Right ventricle myocardium inferior (tissue), 1 donor: ENCODE measurements around the gene ATP9B. TPM values are rescaled to one million over a fixed set of nuclear protein-coding genes. Genes with fewer than 3 reads are reported as not detected.
"Not testable (repeated sequence)": the region's sequence is repeated elsewhere in the genome, so short reads cannot be mapped to it uniquely, and the experiment has no call there.

Source experiments
- ATAC-seq: fragments of 200-7000 bp; cut with Tn5 transposase; one replicate; pipeline ENCODE4 v1.9.1; 2020; ENCODE audit warnings: mild to moderate bottlenecking, moderate library complexity
- DNase-seq: peaks from one replicate; pipeline ENCODE4 v3.0.0; 2021; ENCODE audit errors: missing footprints
- intact Hi-C: fragments of 100-400 bp; cut with DNase I; formaldehyde crosslinking; loops from one replicate; pipeline ENCODE4 v1.11.0; 2022
- total RNA-seq: library from RNA; stranded (reverse); fragmentation: NEBNext Ultra II Directional; extraction: Animal tissue kit (Norgen Biotek cat#: 25700); gene quantifications from one replicate; pipeline ENCODE4 v1.2.1, GENCODE V29; 2021
- donor health status: DM: no; HTN: yes; CAD: no; lungs with severe emphysema.

ATP9B gene
- total RNA-seq, 1 donor from 2014 or later = 11.7 TPM

DNA sequence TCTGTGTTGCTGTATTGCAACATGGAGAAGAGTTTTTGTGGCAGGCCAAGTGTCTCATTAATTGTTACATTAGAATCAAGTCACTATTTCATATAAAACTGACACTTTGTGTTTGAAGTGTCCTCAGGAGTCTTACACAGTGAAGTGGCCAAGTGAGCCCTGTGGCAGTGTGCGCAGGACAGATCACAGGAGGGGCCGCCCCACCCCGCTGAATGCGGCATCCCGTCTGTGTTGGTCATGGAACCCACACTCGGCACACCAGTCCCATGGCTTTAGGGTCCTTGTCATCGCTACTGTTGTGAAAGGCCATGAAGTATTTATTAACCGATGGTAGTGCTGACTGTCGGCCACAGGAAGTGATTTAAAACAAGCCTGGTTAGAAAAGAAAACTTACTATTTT, 181.8 kb downstream of the ATP9B start:
- intact Hi-C loops = no loop called here
- no peak for ATAC-seq
- DNase-seq = no peak

DNA sequence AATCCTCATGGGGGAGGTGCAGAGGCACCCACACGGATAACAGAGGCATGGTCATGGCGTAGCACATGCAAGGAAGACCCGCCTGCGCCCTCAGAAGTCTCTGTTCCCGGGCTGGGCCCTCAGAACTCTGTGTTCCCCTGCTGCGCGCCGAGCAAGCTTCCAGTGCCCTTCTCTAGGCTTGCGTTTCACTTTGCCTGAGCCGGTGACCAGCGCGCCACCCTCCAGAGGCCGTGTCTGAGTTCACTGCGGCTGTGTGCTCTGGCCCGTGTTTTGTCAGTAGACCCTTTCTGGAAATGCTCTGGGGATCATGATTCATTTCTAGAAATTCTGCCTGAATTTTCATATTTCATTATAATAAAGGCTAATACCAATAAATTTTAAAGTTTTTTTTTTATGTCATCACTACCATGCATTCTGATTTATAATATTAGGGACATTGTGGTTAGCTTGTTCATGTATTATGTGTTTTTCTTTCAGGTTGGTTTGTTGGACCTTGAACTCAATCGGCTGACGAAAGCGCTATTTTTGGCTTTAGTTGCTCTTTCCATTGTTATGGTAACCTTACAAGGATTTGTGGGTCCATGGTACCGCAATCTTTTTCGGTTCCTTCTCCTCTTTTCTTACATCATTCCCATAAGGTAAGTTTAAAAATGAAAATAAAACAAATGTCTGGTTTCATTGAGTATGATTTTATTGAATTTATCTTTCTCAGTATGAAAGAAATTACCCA, 183.9 kb downstream of the ATP9B start:
- intact Hi-C loops = no loop called here
- ATAC-seq = no peak
- DNase-seq = no peak

DNA sequence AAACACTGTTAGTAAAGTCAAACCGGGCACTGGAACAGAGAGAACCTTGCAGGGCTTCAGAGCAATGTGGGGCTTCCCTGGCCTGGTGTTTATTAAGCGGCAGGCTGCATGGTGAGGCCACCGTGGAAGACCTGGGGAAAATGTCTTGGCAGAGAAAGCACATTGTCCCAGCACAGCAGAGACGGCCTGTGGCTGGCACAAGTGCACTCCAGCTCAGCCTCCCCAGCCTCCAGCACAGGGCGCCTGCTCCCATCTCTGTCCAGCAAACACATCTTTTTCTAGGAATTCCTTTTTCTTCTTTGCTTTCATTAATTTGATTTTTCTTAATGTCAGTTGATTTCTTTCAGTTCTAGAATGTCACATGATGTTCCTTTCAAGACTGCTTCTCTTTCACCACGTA, 188.3 kb downstream of the ATP9B start:
- DNase-seq = no peak
- intact Hi-C loops = no loop called here
- no peak for ATAC-seq

DNA sequence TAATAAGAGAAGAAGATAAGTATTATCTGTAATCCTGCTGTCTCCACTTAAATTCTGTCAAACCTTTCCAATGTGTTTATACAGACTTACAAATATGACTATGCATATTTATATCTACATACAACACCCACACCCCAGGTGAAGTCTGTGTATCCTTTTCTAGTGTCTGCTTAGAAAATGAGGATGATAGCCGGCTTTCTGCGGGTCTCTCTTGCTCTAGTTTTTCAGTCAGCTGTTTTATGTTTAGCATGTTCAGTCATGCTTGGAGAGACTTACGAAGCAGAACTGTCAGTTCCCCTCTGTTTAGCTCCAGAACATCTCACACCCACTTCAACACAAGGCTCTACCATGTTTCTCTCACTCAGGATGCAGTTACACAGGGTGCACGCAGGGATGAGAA, 189.3 kb downstream of the ATP9B start:
- ATAC-seq = no peak
- intact Hi-C loops = no loop called here

DNA sequence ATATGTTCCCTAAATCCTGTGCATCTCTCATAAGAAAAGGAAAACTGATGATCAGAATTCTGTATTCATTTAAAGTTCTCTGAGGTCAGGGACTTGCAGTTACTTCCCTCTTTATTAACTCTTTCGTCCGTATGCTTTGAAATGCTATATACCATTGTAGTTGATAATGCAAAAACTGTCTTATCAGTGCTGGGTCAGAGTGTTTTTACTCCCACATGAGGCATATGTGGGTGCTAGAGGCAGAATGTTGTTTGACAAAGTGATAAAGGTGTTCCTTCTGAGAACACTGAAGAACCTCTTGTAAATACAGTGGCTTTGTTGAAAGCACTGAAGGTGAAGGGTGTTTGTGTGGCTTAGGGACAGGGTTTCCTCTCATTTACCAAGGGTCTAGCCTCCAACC, 190.0 kb downstream of the ATP9B start:
- DNase-seq = no peak
- ATAC-seq = no peak
- intact Hi-C loops = no loop called here

More for the DNA sequence above, 189.3 kb downstream of the ATP9B start:
- DNase-seq = no peak

DNA sequence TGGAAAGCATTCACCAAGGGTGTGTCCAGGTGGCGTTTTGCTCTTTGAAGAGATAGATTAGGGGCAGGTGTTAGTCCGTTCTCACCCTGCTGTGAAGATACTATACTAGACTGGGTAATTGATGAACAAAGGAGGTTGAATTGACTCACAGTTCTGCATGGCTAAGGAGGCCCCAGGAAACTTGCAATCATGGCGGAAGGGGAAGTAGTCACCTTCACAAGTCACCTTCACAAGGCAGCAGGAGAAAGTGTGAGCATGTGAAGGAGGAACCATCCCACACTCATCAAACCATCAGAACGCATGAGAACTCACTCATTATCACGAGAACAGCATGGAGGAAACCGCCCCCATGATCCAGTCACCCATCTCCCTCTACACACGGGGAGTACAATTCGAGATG, 190.8 kb downstream of the ATP9B start:
- no peak for DNase-seq
- intact Hi-C loops = no loop called here
- ATAC-seq = no peak

DNA sequence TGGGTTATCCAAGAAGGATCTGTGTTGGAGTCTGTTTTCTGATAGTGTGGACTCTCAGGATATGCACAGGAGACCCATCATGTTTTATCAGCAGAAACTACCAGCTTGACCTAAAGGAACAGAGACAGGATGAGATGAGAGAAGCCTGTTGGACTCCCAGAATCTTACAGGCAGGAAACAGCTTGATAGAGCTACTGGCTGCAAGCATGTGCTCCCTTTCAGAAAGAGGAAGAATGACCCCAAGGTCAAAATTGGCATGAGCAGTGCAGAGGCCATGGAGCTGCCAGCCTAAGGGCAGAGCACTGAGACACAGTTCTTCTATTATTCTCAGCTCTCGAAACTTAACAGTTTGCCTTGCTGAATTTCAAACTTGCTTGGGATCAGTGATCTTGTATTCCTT, 191.3 kb downstream of the ATP9B start:
- intact Hi-C loops = no loop called here
- no peak for ATAC-seq
- no peak for DNase-seq

DNA sequence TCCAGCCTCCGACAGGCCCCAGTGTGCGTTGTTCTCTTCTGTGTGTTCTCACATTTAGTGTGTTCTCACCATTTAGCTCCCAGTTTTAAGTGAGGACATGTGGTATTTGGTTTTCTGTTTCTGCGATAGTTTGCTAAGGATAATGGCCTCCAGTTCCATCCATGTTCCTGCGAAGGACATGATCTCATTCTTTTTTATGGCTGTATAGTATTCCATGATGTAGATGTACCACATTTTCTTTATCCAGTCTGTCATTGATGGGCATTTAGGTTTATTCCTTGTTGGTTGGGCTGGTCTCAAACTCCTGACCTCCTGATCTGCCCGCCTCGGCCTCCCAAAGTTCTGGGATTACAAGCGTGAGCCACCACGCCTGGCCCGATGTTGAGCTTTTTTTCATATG, 195.9 kb downstream of the ATP9B start:
- ATAC-seq, intact Hi-C loops, DNase-seq: not testable (repeated sequence)

DNA sequence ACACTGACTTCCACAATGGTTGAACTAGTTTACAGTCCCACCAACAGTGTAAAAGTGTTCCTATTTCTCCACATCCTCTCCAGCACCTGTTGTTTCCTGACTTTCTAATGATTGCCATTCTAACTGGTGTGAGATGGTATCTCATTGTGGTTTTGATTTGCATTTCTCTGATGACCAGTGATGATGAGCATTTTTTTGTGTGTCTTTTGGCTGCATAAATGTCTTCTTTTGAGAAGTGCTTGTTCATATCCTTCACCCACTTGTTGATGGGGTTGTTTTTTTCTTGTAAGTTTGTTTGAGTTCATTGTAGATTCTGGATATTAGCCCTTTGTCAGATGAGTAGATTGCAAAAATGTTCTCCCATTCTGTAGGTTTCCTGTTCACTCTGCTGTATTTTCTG, 202.6 kb downstream of the ATP9B start:
- intact Hi-C loops, DNase-seq, ATAC-seq: not testable (repeated sequence)

DNA sequence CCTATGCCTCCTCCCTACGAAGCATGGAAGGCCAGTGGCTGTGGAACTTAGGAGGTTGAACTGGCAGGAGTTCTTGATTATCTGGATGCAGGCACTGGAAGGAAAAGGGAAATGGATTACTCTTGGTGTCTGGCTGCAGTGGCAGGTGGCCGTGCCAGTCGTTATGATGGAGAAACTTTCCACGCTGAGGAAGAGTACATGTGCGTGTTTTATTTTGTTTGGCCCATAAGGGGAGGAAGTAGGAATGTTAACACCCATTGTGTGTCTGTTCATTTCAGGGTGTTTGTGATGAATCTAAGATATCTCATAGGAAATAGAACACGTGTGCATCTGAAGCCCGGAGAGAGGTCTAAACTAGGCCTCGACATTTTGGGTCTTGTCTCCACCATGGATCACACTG, 203.7 kb downstream of the ATP9B start:
- ATAC-seq (no peak), DNase-seq (no peak)
- intact Hi-C loops = no loop called here

DNA sequence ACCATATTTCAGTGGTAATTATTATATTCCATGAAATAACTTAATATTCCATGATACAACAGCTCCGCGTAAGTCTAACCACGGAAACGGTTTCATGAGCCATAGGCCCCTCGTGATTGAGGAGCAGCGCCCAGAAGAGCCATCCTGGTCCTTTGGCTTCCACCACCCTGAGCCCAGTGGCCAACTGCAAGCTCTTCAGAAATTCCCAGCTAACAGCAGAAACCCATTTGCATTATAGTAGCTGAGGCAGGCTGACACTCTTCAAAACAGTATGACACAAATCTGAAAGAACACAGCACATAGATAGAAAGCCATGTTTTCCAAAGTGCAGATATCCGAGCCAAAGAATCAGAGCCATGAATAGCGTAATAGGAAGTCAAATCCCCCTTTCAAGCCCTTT, 205.6 kb downstream of the ATP9B start:
- intact Hi-C loops = no loop called here

DNA sequence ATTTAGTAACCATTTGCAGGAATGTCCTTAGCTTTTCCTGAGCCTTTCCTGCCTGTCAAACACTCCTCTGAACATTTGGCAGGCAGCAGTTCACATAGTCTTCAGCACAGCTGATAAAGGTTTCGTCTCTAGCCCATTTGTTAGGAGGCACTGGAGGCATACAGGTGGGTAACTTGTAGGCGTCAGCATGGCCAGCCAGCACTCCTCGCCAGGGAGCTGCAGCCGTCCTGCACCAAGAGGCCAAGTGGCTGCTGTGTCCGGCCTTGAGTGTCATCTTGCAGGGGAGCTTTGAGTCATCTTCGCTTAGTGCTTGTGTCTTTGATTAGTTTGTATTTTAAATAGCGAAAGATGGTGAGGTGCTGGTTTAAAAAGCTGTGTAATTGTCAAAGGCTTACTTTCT, 206.3 kb downstream of the ATP9B start:
- intact Hi-C loops = no loop called here
- DNase-seq (no peak), ATAC-seq (no peak)

More for the DNA sequence above, 205.6 kb downstream of the ATP9B start:
- DNase-seq (no peak), ATAC-seq (no peak)

DNA sequence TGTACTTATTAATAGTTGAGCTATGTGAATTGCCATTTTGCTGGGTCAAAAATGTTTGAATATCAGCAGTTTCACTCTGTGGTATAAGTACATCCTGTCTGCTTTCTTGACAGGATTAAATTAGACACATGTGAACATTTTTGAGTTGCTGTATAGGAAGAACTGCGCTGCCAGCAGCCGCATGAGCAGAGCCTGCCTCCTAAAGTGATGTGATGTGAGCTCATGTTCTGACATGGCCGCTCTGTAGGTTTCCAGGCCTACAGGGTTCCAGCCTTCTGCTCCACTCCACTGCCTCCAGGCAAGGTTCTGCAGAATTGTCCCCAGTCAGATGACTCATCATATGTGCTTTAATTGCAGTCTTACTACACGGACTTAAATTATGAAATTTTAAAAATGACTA, 206.8 kb downstream of the ATP9B start:
- intact Hi-C loops = no loop called here
- DNase-seq (no peak), ATAC-seq (no peak)

DNA sequence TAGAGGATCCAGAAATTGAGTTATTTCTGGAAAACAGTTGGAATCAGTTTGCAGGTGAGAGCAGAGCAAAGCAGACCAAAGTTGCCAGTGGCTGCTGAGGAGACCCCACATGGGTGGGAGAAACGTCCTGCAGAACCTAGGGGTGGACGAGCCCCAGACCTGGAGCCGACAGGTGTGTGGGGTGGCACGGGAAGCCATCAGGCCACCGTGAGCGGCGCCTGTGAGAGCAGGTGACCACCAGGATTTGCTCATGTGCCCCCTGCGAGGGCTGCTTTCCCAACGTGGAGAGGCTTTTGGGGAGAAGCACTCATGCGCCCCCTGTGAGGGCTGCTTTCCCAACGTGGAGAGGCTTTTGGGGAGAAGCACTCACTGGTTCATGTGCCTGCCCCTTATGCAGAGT, 209.7 kb downstream of the ATP9B start:
- ATAC-seq (no peak), DNase-seq (no peak)
- intact Hi-C loops = no loop called here

DNA sequence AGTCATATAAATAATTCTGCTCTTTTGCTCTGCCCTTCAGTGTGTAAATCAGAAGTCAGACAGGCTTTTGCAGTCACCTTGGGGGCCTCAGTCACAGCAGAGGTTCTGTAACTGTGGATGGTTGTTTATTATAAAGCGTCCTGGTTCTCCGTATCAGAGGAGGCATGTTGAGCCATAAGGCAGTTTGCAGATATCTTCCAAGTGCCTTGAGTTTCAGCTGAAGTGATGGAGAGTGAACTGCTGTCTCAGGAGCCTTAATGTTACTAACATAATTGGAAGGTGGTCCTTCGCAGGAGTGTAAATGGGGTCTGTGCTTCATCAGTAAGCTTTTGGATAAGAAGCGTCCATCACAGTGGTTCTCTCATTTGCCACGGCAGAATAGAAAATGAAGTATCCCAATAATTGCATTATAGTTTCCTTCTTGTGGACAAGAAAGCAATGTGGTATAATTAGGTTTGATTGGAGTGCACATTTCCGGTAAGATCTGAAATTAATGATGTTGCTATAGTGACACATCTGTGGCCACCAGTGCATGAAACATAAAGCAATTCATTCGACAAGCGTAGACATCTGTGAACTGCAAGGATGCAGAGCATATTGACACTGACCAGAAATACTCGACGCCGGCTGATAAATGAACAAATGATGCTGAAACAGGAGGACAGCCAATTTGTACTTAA, 214.1 kb downstream of the ATP9B start:
- DNase-seq (no peak), ATAC-seq (no peak)
- intact Hi-C loops = no loop called here

DNA sequence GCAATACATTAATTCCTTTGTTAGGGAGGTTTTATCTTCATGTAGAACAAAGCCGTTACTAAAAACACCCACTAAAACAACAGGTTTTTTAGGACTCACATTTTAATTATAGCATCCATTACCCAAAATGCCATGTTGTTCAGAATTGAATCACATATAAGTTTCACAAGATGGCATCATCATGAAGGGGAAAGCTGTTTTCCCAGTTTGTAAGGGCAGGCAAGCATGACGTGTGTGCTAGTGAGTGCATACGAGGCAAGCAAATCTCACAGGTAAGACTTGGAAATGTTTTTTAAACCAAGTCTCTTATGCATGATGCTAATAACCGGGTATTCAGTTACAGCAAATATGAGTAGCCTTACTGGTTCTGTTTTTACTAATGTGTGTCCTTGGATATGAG, 214.7 kb downstream of the ATP9B start:
- DNase-seq (no peak), ATAC-seq (no peak)
- intact Hi-C loops = no loop called here

DNA sequence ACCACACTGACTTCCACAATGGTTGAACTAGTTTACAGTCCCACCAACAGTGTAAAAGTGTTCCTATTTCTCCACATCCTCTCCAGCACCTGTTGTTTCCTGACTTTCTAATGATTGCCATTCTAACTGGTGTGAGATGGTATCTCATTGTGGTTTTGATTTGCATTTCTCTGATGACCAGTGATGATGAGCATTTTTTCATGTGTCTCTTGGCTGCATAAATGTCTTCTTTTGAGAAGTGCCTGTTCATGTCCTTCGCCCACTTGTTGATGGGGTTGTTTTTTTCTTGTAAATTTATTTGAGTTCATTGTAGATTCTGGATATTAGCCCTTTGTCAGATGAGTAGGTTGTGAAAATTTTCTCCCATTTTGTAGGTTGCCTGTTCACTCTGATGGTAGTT, 216.0 kb downstream of the ATP9B start:
- ATAC-seq, DNase-seq, intact Hi-C loops: not testable (repeated sequence)

DNA sequence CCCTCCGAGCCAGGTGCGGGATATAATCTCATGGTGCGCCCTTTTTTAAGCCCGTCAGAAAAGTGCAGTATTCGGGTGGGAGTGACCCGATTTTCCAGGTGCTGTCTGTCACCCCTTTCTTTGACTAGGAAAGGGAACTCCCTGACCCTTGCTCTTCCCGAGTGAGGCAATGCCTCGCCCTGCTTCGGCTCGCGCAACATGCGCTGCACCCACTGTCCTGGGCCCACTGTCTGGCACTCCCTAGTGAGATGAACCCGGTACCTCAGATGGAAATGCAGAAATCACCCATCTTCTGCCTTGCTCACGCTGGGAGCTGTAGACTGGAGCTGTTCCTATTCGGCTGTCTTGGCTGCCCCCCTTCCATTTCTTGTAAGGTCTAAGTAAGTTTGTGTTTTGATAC, 221.2 kb downstream of the ATP9B start:
- intact Hi-C loops = not testable (repeated sequence)

DNA sequence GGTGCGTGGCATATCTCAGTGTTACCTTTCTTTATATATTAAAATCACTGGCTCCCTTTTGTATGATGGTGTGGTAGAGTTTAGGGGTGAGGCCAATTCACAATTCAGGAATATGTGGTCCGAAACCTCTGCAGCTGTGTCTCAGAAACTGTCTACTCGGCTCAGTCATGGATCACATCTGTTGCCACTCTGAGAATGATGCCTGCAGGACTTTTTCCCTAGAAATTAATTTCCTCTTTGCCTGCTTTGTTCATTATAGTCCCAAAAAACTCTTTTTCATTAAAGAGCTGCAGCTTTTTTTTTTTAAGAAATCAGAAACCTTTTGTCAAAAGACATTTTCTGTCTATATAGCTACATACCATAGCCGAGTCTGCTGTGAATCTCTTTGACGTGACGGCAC, 221.7 kb downstream of the ATP9B start:
- ATAC-seq (no peak), DNase-seq (no peak)
- intact Hi-C loops = no loop called here

More for the DNA sequence above, 221.2 kb downstream of the ATP9B start:
- not testable (repeated sequence) for ATAC-seq, DNase-seq

DNA sequence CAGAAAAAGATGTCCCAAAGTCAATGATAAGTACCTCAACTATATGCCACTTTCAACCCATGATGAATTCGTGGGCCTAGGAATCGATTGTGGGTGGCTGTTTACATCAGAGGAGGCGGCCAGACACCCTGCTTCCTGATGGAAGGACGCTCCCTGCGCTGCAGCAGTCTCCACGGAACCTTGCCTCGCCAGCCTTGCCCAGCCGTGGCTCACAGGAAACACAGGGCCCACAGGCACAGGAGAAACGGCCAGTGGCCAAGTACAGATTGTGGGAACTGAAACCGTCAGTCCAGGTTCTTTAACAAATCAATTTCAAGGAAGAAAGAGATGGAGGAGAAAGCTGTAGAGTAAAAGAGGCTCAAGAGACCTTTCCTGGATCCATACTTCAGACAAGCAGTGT, 225.0 kb downstream of the ATP9B start:
- intact Hi-C loops = no loop called here
- DNase-seq (no peak), ATAC-seq (no peak)

DNA sequence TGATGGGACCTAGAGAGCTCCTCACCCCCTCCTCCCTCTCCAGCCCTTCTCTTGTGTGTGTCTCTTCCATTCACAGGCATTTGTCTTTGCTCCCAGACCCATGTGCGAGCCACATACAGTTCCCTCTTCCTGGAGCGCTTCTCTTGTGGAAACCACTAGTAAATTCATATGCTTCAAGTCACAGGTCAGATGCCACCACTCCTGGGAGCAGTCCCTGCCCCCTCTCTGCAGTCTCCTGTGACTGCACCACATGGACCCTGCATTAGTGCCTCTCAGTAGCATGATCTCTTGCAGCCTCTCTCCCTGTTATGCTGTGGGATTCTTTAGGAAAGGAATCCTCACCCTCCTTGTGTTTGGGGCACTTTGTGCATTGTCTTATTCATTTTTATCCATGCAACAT, 230.1 kb downstream of the ATP9B start:
- ATAC-seq (no peak), DNase-seq (no peak)
- intact Hi-C loops = no loop called here
